CD4-positive, alpha-beta T cell treated with Interleukin-1 beta for 1 hour (primary cell): ENCODE data around the gene TIPARP.
"Not testable (repeated sequence)": the region's sequence is repeated elsewhere in the genome, so short reads cannot be mapped to it uniquely, and the experiment has no call there.

Source experiments
- DNase-seq, 2 donors: peaks; one replicate each; pipeline ENCODE4 v3.0.0-alpha.2; 2020 to 2022

TIPARP gene

GRCh38 chr3:156676768-156677479 is 2.5 kb downstream of the TIPARP start:
- DNase-seq, result peak in 1 of 2 donors; percentile 48

- no peak for DNase-seq
These were observed 3.1 kb downstream of the TIPARP start for GRCh38 chr3:156677536-156677935.

- no peak for DNase-seq
These were observed 3.8 kb downstream of the TIPARP start for GRCh38 chr3:156678197-156678596.

- DNase-seq, result no peak
These were observed 6.0 kb downstream of the TIPARP start for GRCh38 chr3:156680243-156680914.

GRCh38 chr3:156681002-156681401 is 6.6 kb downstream of the TIPARP start:
- peak; percentile 33 to 48 for DNase-seq

GRCh38 chr3:156682501-156682900 is 8.1 kb downstream of the TIPARP start:
- DNase-seq, result no peak

GRCh38 chr3:156682963-156683362 is 8.6 kb downstream of the TIPARP start:
- no peak for DNase-seq

- no peak for DNase-seq
These were observed 10.8 kb downstream of the TIPARP start for GRCh38 chr3:156685198-156685597.

- DNase-seq, result peak in 1 of 2 donors; percentile 28
These were observed 11.4 kb downstream of the TIPARP start for GRCh38 chr3:156685752-156686151.

- no peak for DNase-seq
These were observed 12.6 kb downstream of the TIPARP start for GRCh38 chr3:156687023-156687422.

- DNase-seq, result no peak
These were observed 14.5 kb downstream of the TIPARP start for GRCh38 chr3:156688632-156689452.

GRCh38 chr3:156689608-156690007 is 15.2 kb downstream of the TIPARP start:
- DNase-seq, result no peak

- DNase-seq, result no peak
These were observed 17.5 kb downstream of the TIPARP start for GRCh38 chr3:156691920-156692319.

GRCh38 chr3:156693166-156693565 is 18.8 kb downstream of the TIPARP start:
- no peak for DNase-seq

- DNase-seq, result no peak
These were observed 20.1 kb downstream of the TIPARP start for GRCh38 chr3:156694536-156694935.

- DNase-seq, result no peak
These were observed 28.0 kb downstream of the TIPARP start for GRCh38 chr3:156702367-156702766.

GRCh38 chr3:156704370-156705036 is 30.1 kb downstream of the TIPARP start:
- no peak for DNase-seq

GRCh38 chr3:156705761-156706616 is 31.6 kb downstream of the TIPARP start:
- no peak for DNase-seq

GRCh38 chr3:156707588-156707987 is 33.2 kb downstream of the TIPARP start:
- DNase-seq, result no peak

GRCh38 chr3:156710429-156710828 is 36.0 kb downstream of the TIPARP start:
- no peak for DNase-seq

- DNase-seq, result no peak
These were observed 36.7 kb downstream of the TIPARP start for GRCh38 chr3:156711113-156711512.

GRCh38 chr3:156711944-156712343 is 37.6 kb downstream of the TIPARP start:
- DNase-seq, result not testable (repeated sequence)
